Neural progenitor cell (in vitro differentiated cells): Measurements from ENCODE around the gene SBK2. TPM values are rescaled to one million over a fixed set of nuclear protein-coding genes. Genes with fewer than 3 reads are reported as not detected.
A peak's percentile ranks its signal among the peaks of the same experiment; 100 is the strongest.

ENCODE experiments used
- DNase-seq: peaks from one replicate; pipeline ENCODE4 v3.0.0-alpha.2; 2016; ENCODE audit warnings: low spot score
- H2AFZ ChIP-seq: fragments of 200-600 bp; sonication (generic); replicated peaks from 2 replicates; pipeline ENCODE4 v1.6.1; 2016; ENCODE audit warnings: antibody characterized with exemption
- H3F3A ChIP-seq: fragments of 200-600 bp; sonication (generic); 2 replicates; pipeline ENCODE4 v1.6.1; 2016; ENCODE audit warnings: antibody characterized with exemption, low read depth
- H3K27ac ChIP-seq: fragments of 200-600 bp; sonication (generic); 2 replicates; pipeline ENCODE4 v1.5.1; 2016; ENCODE audit warnings: mild to moderate bottlenecking
- H3K27me3 ChIP-seq: fragments of 200-600 bp; sonication (generic); 2 replicates; pipeline ENCODE4 v1.6.1; 2016; ENCODE audit warnings: mild to moderate bottlenecking, moderate library complexity
- H3K36me3 ChIP-seq: fragments of 200-600 bp; sonication (generic); 2 replicates; pipeline ENCODE4 v1.5.1; 2016
- H3K4me1 ChIP-seq: fragments of 200-600 bp; sonication (generic); 2 replicates; pipeline ENCODE4 v1.6.1; 2016; ENCODE audit warnings: mixed run types
- H3K4me2 ChIP-seq: fragments of 200-600 bp; sonication (generic); 2 replicates; pipeline ENCODE4 v1.6.1; 2016
- H3K4me3 ChIP-seq: fragments of 200-600 bp; sonication (generic); 2 replicates; pipeline ENCODE4 v1.5.1; 2016
- H3K79me2 ChIP-seq: fragments of 200-600 bp; sonication (generic); 2 replicates; pipeline ENCODE4 v1.6.1; 2016; ENCODE audit warnings: low read depth
- H3K9ac ChIP-seq: fragments of 200-600 bp; sonication (generic); 2 replicates; pipeline ENCODE4 v1.6.1; 2016
- H3K9me3 ChIP-seq: fragments of 200-600 bp; sonication (generic); 2 replicates; pipeline ENCODE4 v1.5.1; 2016; ENCODE audit warnings: low read depth
- H4K20me1 ChIP-seq: fragments of 200-600 bp; sonication (generic); 2 replicates; pipeline ENCODE4 v1.6.1; 2016; ENCODE audit warnings: low read depth
- H3K27ac Mint-ChIP-seq: 3 replicates; pipeline ENCODE4 v1.8.0; 2021; ENCODE audit warnings: mixed read lengths
- H3K27me3 Mint-ChIP-seq: 2 replicates; pipeline ENCODE4 v1.8.0; 2022; ENCODE audit warnings: low read depth, mild to moderate bottlenecking, inconsistent platforms, moderate library complexity, mixed read lengths; ENCODE audit not compliant: insufficient read depth
- H3K36me3 Mint-ChIP-seq: 3 replicates; pipeline ENCODE4 v1.8.0; 2021; ENCODE audit warnings: mixed read lengths
- H3K4me1 Mint-ChIP-seq: 3 replicates; pipeline ENCODE4 v1.8.0; 2021; ENCODE audit warnings: mixed read lengths
- H3K4me3 Mint-ChIP-seq: 3 replicates; pipeline ENCODE4 v1.8.0; 2021; ENCODE audit warnings: mild to moderate bottlenecking, moderate library complexity, mixed read lengths
- H3K9me3 Mint-ChIP-seq: 3 replicates; pipeline ENCODE4 v1.8.0; 2020; ENCODE audit warnings: mixed read lengths
- CTCF ChIP-seq: fragments of 200-600 bp; sonication (generic); IDR thresholded peaks from 2 replicates; pipeline ENCODE4 v1.5.1; 2017; ENCODE audit warnings: antibody characterized with exemption, mild to moderate bottlenecking
- EZH2 ChIP-seq: fragments of 200-600 bp; sonication (generic); IDR thresholded peaks from 2 replicates; pipeline ENCODE4 v1.6.1; 2017; ENCODE audit warnings: antibody characterized with exemption, mild to moderate bottlenecking, moderate library complexity
- EZH2phosphoT487 ChIP-seq: fragments of 200-600 bp; sonication (generic); IDR thresholded peaks from 2 replicates; pipeline ENCODE4 v1.6.1; 2017; ENCODE audit warnings: antibody characterized with exemption
- total RNA-seq: library from RNA; depleted of rRNA; stranded (reverse); fragments of >200 nt; gene quantifications from 2 replicates; pipeline ENCODE4 v1.2.3, GENCODE V29; 2015; ENCODE audit warnings: low replicate concordance

SBK2 gene
- total RNA-seq, 1 donor from 2014 or later = not detected

GRCh38 chr19:55481794-55482155 is 55.2 kb downstream of the SBK2 start:
- DNase-seq = no peak
- Histone ChIP-seq H3K4me1 (peaks cover 34% of the 10 kb centered on the region), H3K4me2 (no peak overlapping the region), H3K36me3 (no peaks in the 10 kb centered on the region), H4K20me1 (peaks cover 12% of the 10 kb centered on the region), H3K27me3 (no peaks in the 10 kb centered on the region), H3K27ac (no peak overlapping the region), H3F3A (peaks cover 33% of the 10 kb centered on the region), H2AFZ (no peak overlapping the region), H3K9me3 (no peaks in the 10 kb centered on the region), H3K4me3 (no peak overlapping the region), H3K9ac (no peak overlapping the region), H3K79me2 (peaks cover 33% of the 10 kb centered on the region)
- Mint-ChIP-seq H3K27me3 (peaks cover 10% of the 10 kb centered on the region), H3K9me3 (no peaks in the 10 kb centered on the region), H3K27ac (no peak overlapping the region), H3K4me3 (no peak overlapping the region), H3K36me3 (peaks cover 2% of the 10 kb centered on the region), H3K4me1 (peaks cover 31% of the 10 kb centered on the region)
- TF ChIP-seq CTCF = no peak
- TF ChIP-seq EZH2phosphoT487 = no peak
- no peak for TF ChIP-seq EZH2

GRCh38 chr19:55481148-55481793 is 55.7 kb downstream of the SBK2 start:
- DNase-seq = no peak
- Mint-ChIP-seq H3K36me3 (peaks cover 2% of the 10 kb centered on the region), H3K9me3 (no peaks in the 10 kb centered on the region), H3K27me3 (peaks cover 11% of the 10 kb centered on the region), H3K4me3 (no peak overlapping the region), H3K27ac (no peak overlapping the region), H3K4me1 (peaks cover 30% of the 10 kb centered on the region)
- no peak overlapping the region for H2AFZ ChIP-seq
- no peaks in the 10 kb centered on the region for H3K9me3 ChIP-seq
- H3K79me2 ChIP-seq = peaks cover 31% of the 10 kb centered on the region
- TF ChIP-seq EZH2 = no peak
- no peak for TF ChIP-seq EZH2phosphoT487
- TF ChIP-seq CTCF = no peak
- H3K27me3 ChIP-seq = no peaks in the 10 kb centered on the region
- no peaks in the 10 kb centered on the region for H3K36me3 ChIP-seq
- no peak overlapping the region for H3K4me3 ChIP-seq
- H3K27ac ChIP-seq = no peak overlapping the region
- H3K4me1 ChIP-seq = peaks cover 29% of the 10 kb centered on the region
- H4K20me1 ChIP-seq = peaks cover 9% of the 10 kb centered on the region
- no peak overlapping the region for H3K9ac ChIP-seq
- H3F3A ChIP-seq = peaks cover 33% of the 10 kb centered on the region
- no peak overlapping the region for H3K4me2 ChIP-seq

GRCh38 chr19:55479451-55480230 is 57.3 kb downstream of the SBK2 start:
- peak overlapping the region; percentile 27 for H3K27ac Mint-ChIP-seq
- no peak overlapping the region for H3K4me3 Mint-ChIP-seq
- no peaks in the 10 kb centered on the region for H3K27me3 ChIP-seq

More at GRCh38 chr19:55479451-55480230, 57.3 kb downstream of the SBK2 start:
- no peaks in the 10 kb centered on the region for H4K20me1 ChIP-seq
- no peaks in the 10 kb centered on the region for H3K36me3 ChIP-seq
- H3K79me2 ChIP-seq = peaks cover 19% of the 10 kb centered on the region
- H2AFZ ChIP-seq = no peak overlapping the region
- Mint-ChIP-seq H3K27me3 (peaks cover 14% of the 10 kb centered on the region), H3K36me3 (peaks cover 2% of the 10 kb centered on the region), H3K9me3 (no peaks in the 10 kb centered on the region), H3K4me1 (peaks cover 39% of the 10 kb centered on the region)
- H3F3A ChIP-seq = peaks cover 42% of the 10 kb centered on the region
- H3K27ac ChIP-seq = no peak overlapping the region
- no peak for DNase-seq
- no peak overlapping the region for H3K4me2 ChIP-seq
- H3K4me1 ChIP-seq = peaks cover 31% of the 10 kb centered on the region
- TF ChIP-seq CTCF (no peak), EZH2phosphoT487 (no peak), EZH2 (no peak)
- H3K9ac ChIP-seq = no peak overlapping the region
- H3K4me3 ChIP-seq = no peak overlapping the region
- H3K9me3 ChIP-seq = no peaks in the 10 kb centered on the region
